Measurements from ENCODE around the gene CACNA1A. TPM values are rescaled to one million over a fixed set of nuclear protein-coding genes. Genes with fewer than 3 reads are reported as not detected.
"Not testable (repeated sequence)": the region's sequence is repeated elsewhere in the genome, so short reads cannot be mapped to it uniquely, and the experiment has no call there.

CACNA1A gene
- total RNA-seq, 1 donor from 2014 or later = under 0.01 TPM

GRCh38 chr19:13370948-13371347, 135.3 kb downstream of the CACNA1A start:
- Histone ChIP-seq H3K27me3 (ENCODE audit: control insufficient read depth, insufficient read depth, low read length) (no peaks in the 10 kb centered on the region), H3K4me3 (ENCODE audit: low read depth, low read length) (no peak overlapping the region), H3K36me3 (ENCODE audit: control insufficient read depth, insufficient read depth, low read length) (no peaks in the 10 kb centered on the region)
- TF ChIP-seq CTCF (IDR thresholded peaks at IDR 0.05; ENCODE audit: insufficient read depth, low read length, severe bottlenecking) = no peak
- FAIRE-seq (no peak), DNase-seq (ENCODE audit: low read depth) (no peak)

DNA sequence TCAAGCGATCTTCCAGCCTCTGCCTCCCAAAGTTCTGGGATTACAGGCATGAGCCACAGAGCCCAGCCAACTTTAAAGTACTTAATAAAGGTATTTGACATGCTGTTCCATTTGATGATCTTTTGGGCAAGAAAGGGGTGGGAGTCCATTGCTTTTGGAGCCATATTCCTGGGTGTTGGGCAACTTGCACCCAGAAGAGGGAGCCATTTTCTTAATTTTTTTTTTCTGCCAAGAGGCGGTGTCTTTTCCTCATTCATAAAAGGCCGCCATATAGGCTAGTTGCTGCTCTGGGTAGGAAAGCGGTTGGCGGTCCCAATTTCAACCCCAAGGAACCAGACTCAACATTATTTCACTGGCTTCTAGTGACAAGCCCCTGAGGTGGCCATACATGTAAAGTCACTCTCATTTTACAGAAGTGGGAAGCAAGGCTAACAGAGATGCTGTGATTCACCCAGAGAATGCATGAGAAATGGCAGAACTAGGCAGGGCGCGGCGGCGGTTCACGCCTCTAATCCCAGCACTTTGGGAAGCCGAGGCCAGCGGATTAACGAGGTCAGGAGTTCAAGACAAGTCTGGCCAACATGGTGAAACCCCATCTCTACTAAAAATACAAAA, 139.6 kb downstream of the CACNA1A start:
- FAIRE-seq (no peak), DNase-seq (ENCODE audit: low read depth) (peak; percentile 18)
- peak; percentile 40 for TF ChIP-seq CTCF (IDR thresholded peaks at IDR 0.05; ENCODE audit: insufficient read depth, low read length, severe bottlenecking)
- Histone ChIP-seq H3K36me3 (ENCODE audit: control insufficient read depth, insufficient read depth, low read length) (no peaks in the 10 kb centered on the region), H3K27me3 (ENCODE audit: control insufficient read depth, insufficient read depth, low read length) (no peaks in the 10 kb centered on the region), H3K4me3 (ENCODE audit: low read depth, low read length) (no peak overlapping the region)

DNA sequence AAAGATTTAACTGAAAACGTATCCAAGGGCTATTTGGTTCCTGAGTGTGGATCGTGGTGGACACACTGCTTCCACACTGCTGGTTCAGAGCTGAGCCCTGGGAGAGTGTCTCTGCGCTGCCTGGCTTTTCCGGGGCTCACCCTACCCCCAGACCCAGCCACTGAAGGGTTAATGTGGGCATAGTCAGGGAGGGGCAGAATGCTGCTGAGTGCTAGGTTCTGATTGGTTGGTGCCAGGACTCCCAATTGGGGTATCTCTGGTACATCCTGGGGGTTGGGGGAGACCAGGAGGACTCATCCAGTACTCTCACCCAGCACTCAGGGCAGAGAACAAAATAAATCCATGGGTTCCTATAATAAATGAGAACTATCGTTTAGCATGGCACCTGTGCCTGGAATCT, 142.3 kb downstream of the CACNA1A start:
- DNase-seq (ENCODE audit: low read depth) = no peak
- Histone ChIP-seq H3K27me3 (ENCODE audit: control insufficient read depth, insufficient read depth, low read length) (no peaks in the 10 kb centered on the region), H3K36me3 (ENCODE audit: control insufficient read depth, insufficient read depth, low read length) (no peaks in the 10 kb centered on the region), H3K4me3 (ENCODE audit: low read depth, low read length) (no peak overlapping the region)
- FAIRE-seq = no peak
- TF ChIP-seq CTCF (IDR thresholded peaks at IDR 0.05; ENCODE audit: insufficient read depth, low read length, severe bottlenecking) = no peak

DNA sequence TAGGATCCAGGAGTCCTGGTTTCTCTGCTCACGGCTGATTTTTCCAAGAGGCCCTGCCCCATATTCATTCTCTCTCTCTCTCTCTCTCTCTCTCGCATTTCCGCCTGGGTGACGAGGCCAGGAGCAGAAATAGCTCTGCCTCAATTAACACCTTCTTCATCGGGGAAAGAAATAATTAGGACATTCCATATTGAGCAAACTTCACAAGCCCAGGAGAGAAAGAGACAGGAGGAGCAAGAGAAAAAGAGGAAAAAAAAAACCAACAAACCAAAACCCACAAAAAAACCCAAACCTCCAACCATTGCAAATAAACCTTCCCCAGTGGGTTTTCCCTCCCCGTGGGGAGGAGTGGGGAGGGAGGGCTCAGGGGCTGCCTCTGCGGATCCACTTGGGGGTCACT, 143.0 kb downstream of the CACNA1A start:
- no peak for FAIRE-seq
- no peak for TF ChIP-seq CTCF (IDR thresholded peaks at IDR 0.05; ENCODE audit: insufficient read depth, low read length, severe bottlenecking)
- H3K27me3 ChIP-seq (ENCODE audit: control insufficient read depth, insufficient read depth, low read length) = no peaks in the 10 kb centered on the region

DNA sequence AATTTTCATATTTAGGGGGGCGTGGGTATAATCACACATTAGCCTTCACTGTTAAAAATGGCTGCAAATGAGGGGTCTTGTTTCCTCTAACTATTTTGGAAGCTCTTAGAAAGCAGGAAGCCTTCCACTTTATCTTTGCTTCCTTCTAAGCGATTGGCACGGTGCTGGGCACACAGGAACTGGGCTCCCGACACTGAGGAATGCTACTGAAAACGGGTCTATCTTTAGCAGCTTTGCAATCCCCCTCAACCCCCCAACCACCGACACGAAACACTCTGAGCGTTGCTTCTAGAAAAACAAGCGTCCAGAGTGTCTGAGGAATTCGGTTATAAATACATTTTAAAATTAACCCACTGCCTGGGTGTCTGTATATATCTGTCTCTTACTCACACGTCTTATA, 143.6 kb downstream of the CACNA1A start:
- H3K27me3 ChIP-seq (ENCODE audit: control insufficient read depth, insufficient read depth, low read length) = no peaks in the 10 kb centered on the region
- H3K4me3 ChIP-seq (ENCODE audit: low read depth, low read length) = no peak overlapping the region
- FAIRE-seq = no peak
- no peaks in the 10 kb centered on the region for H3K36me3 ChIP-seq (ENCODE audit: control insufficient read depth, insufficient read depth, low read length)
- no peak for DNase-seq (ENCODE audit: low read depth)
- no peak for TF ChIP-seq CTCF (IDR thresholded peaks at IDR 0.05; ENCODE audit: insufficient read depth, low read length, severe bottlenecking)

More for the DNA sequence above, 143.0 kb downstream of the CACNA1A start:
- Histone ChIP-seq H3K36me3 (ENCODE audit: control insufficient read depth, insufficient read depth, low read length) (no peaks in the 10 kb centered on the region), H3K4me3 (ENCODE audit: low read depth, low read length) (no peak overlapping the region)
- DNase-seq (ENCODE audit: low read depth) = no peak

GRCh38 chr19:13361726-13362125, 144.6 kb downstream of the CACNA1A start:
- H3K4me3 ChIP-seq (ENCODE audit: low read depth, low read length); DNase-seq (ENCODE audit: low read depth); H3K36me3 ChIP-seq (ENCODE audit: control insufficient read depth, insufficient read depth, low read length); FAIRE-seq; H3K27me3 ChIP-seq (ENCODE audit: control insufficient read depth, insufficient read depth, low read length): not testable (repeated sequence)

All from bronchial epithelial cell (primary cell).